Thyroid gland (tissue), 4 donors: ENCODE data around the gene KRTAP10-9. TPM values are rescaled to one million over a fixed set of nuclear protein-coding genes. Genes with fewer than 3 reads are reported as not detected.
"Not testable (repeated sequence)": the region's sequence is repeated elsewhere in the genome, so short reads cannot be mapped to it uniquely, and the experiment has no call there.

Source experiments
- DNase-seq, 2 donors: peaks; one replicate each; pipeline ENCODE4 v3.0.0-alpha.2; 2019
- H3K27ac ChIP-seq, 3 donors: fragments of 200-600 bp; sonication (generic); 1 replicate in 2 of 3; 2 replicates in 1 of 3; pipeline ENCODE4 v1.5.1; 2016 to 2019; ENCODE audit warnings: mild to moderate bottlenecking in 1 of 3, moderate library complexity in 1 of 3
- H3K27me3 ChIP-seq: fragments of 200-600 bp; sonication (generic); one replicate; pipeline ENCODE4 v1.5.1; 2019
- H3K36me3 ChIP-seq, 2 donors: fragments of 200-600 bp; sonication (generic); one replicate each; pipeline ENCODE4 v1.5.1; 2016 to 2019
- H3K4me1 ChIP-seq, 2 donors: fragments of 200-600 bp; sonication (generic); one replicate each; pipeline ENCODE4 v1.5.1; 2017 to 2019
- H3K4me3 ChIP-seq, 3 donors: fragments of 200-600 bp; sonication (generic); replicated peaks in 1 of 3; 1 replicate in 2 of 3; 2 replicates in 1 of 3; pipeline ENCODE4 v1.5.1; 2016; ENCODE audit warnings: mild to moderate bottlenecking in 1 of 3
- H3K9me3 ChIP-seq: fragments of 200-600 bp; sonication (generic); one replicate; pipeline ENCODE4 v1.5.1; 2017
- CTCF ChIP-seq, 6 experiments: fragments of 200-600 bp in 3 of 6; fragments of 450-650 bp in 3 of 6; sonication (generic) in 3 of 6; IDR thresholded peaks; one replicate each; pipeline ENCODE4 v1.5.1; 2016 to 2019; ENCODE audit warnings: antibody characterized with exemption in 6 of 6, mild to moderate bottlenecking in 2 of 6, inconsistent platforms in 1 of 6, moderate library complexity in 1 of 6
- POLR2A ChIP-seq, 2 donors: fragments of 450-650 bp; IDR thresholded peaks; one replicate each; pipeline ENCODE4 v1.6.1; 2017; ENCODE audit warnings: antibody characterized with exemption in 2 of 2, mild to moderate bottlenecking in 2 of 2, moderate library complexity in 1 of 2
- WGBS, 2 donors: methylation state at CpG; one replicate each; pipeline ENCODE4 v1.1.5; 2017; 5-methylcytosine and 5-hydroxymethylcytosine counted together
- intact Hi-C: fragments of 100-400 bp; cut with DNase I; formaldehyde crosslinking; loops from one replicate; pipeline ENCODE4 v1.15.1; 2023
- total RNA-seq, 4 donors: library from RNA; depleted of rRNA; stranded (reverse); fragments of >200 nt; gene quantifications; one replicate each; pipeline ENCODE4 v1.2.3, GENCODE V29; 2016

KRTAP10-9 gene
- total RNA-seq, 4 donors from 2014 or later, result not detected

- intact Hi-C loops, result no loop called here
- Histone ChIP-seq H3K27me3 (no peaks in the 10 kb centered on the region), H3K27ac (no peak overlapping the region), H3K4me3 (no peak overlapping the region), H3K36me3 (no peaks in the 10 kb centered on the region), H3K9me3 (no peaks in the 10 kb centered on the region), H3K4me1 (no peaks in the 10 kb centered on the region)
- no peak for TF ChIP-seq POLR2A (IDR thresholded peaks at IDR 0.05)
- WGBS, 2 donors, result 87 to 91% methylated on average over 12 of the region's 12 CpGs
- DNase-seq, result no peak
Measured at GRCh38 chr21:44639331-44639655, 12.4 kb downstream of the KRTAP10-9 start.

GRCh38 chr21:44640761-44641160, 13.9 kb downstream of the KRTAP10-9 start:
- H3K4me1 ChIP-seq, result no peaks in the 10 kb centered on the region
- TF ChIP-seq POLR2A (IDR thresholded peaks at IDR 0.05) (no peak), CTCF (IDR thresholded peaks at IDR 0.05) (no peak)
- intact Hi-C loops, result no loop called here
- H3K27ac ChIP-seq, result no peak overlapping the region
- no peak for DNase-seq
- H3K27me3 ChIP-seq, result no peaks in the 10 kb centered on the region
- H3K9me3 ChIP-seq, result no peaks in the 10 kb centered on the region
- WGBS, 2 donors, result 87 to 92% methylated on average over 5 of the region's 5 CpGs
- H3K36me3 ChIP-seq, result no peaks in the 10 kb centered on the region
- H3K4me3 ChIP-seq, result no peak overlapping the region

- intact Hi-C loops, result no loop called here
- DNase-seq, result peak in 1 of 2 donors; percentile 32
- no peaks in the 10 kb centered on the region for H3K9me3 ChIP-seq
Measured at GRCh38 chr21:44643741-44644310, 16.9 kb downstream of the KRTAP10-9 start.

GRCh38 chr21:44644878-44645277, 18.0 kb downstream of the KRTAP10-9 start:
- no peak overlapping the region for H3K4me3 ChIP-seq
- intact Hi-C loops, result no loop called here
- H3K36me3 ChIP-seq, result no peaks in the 10 kb centered on the region
- WGBS, 2 donors, result 46 to 49% methylated on average over 2 of the region's 2 CpGs
- no peaks in the 10 kb centered on the region for H3K27me3 ChIP-seq
- H3K4me1 ChIP-seq, result no peaks in the 10 kb centered on the region
- H3K27ac ChIP-seq, result no peak overlapping the region
- TF ChIP-seq CTCF (IDR thresholded peaks at IDR 0.05) (no peak), POLR2A (IDR thresholded peaks at IDR 0.05) (no peak)
- no peaks in the 10 kb centered on the region for H3K9me3 ChIP-seq
- DNase-seq, result no peak

More at GRCh38 chr21:44643741-44644310, 16.9 kb downstream of the KRTAP10-9 start:
- Histone ChIP-seq H3K36me3 (no peaks in the 10 kb centered on the region), H3K4me1 (no peaks in the 10 kb centered on the region), H3K4me3 (no peak overlapping the region), H3K27me3 (no peaks in the 10 kb centered on the region), H3K27ac (no peak overlapping the region)
- 21 to 48% methylated on average over 14 of the region's 14 CpGs for WGBS, 2 donors
- TF ChIP-seq CTCF (IDR thresholded peaks at IDR 0.05) (no peak), POLR2A (IDR thresholded peaks at IDR 0.05) (no peak)

- H3K4me1 ChIP-seq, DNase-seq, intact Hi-C loops, H3K36me3 ChIP-seq, H3K27ac ChIP-seq, H3K9me3 ChIP-seq, H3K4me3 ChIP-seq, H3K27me3 ChIP-seq: not testable (repeated sequence)
- 71 to 80% methylated on average over 10 to 12 of the region's 21 CpGs for WGBS, 2 donors
Measured at GRCh38 chr21:44646366-44647221, 19.7 kb downstream of the KRTAP10-9 start, which contains the start of gene KRTAP10-11. Gene KRTAP10-11, plus strand, starts transcription at chr21:44646414. Its CDS starts 45 bp downstream, at chr21:44646459.

GRCh38 chr21:44647222-44647552, 20.3 kb downstream of the KRTAP10-9 start:
- H3K27me3 ChIP-seq, result no peaks in the 10 kb centered on the region
- no peak for TF ChIP-seq POLR2A (IDR thresholded peaks at IDR 0.05)
- TF ChIP-seq CTCF (IDR thresholded peaks at IDR 0.05), result no peak

More at GRCh38 chr21:44647222-44647552, 20.3 kb downstream of the KRTAP10-9 start:
- intact Hi-C loops, result no loop called here
- no peak for DNase-seq
- Histone ChIP-seq H3K36me3 (no peaks in the 10 kb centered on the region), H3K27ac (no peak overlapping the region), H3K4me1 (no peaks in the 10 kb centered on the region), H3K9me3 (no peaks in the 10 kb centered on the region), H3K4me3 (no peak overlapping the region)
- 68 to 75% methylated on average over 8 of the region's 8 CpGs for WGBS, 2 donors
